NCI-H460 (cell line): ENCODE measurements around the gene PFN3. TPM values are rescaled to one million over a fixed set of nuclear protein-coding genes. Genes with fewer than 3 reads are reported as not detected.

Source experiments
- DNase-seq: peaks from one replicate; pipeline ENCODE4 v3.0.0-alpha.2; 2016; ENCODE audit warnings: low read depth; ENCODE audit errors: extremely low read depth
- total RNA-seq: library from RNA; depleted of rRNA; stranded (reverse); fragments of >200 nt; shearing (Covaris generic); gene quantifications from 2 replicates; pipeline ENCODE4 v1.2.3, GENCODE V29; 2014

PFN3 gene
- total RNA-seq, 1 experiment from 2014 or later = not detected

- no peak for DNase-seq
These were observed 39.1 kb upstream of the PFN3 start for GRCh38 chr5:177439518-177440053.

DNA sequence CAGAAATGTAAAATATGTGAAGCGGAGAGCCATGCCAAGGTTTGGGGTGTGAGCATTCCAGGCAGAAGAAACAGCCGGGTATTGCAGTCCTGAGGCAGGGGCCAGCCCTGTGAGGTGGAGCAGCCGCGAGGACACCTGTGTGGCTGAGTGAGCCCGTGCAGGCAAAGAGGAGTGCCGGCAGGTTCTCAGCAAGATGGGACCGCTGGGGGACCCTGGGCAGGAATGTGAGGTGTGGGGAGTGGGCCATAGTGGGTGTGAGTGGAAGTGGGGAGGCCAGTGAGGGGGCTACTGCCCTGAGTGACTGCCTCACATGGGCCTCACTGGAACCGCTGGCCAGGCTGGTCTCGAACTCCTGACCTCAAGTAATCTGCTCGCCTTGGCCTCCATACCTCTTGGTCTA, 38.0 kb upstream of the PFN3 start:
- DNase-seq = no peak

- DNase-seq = no peak
These were observed 37.2 kb upstream of the PFN3 start for GRCh38 chr5:177437623-177438022.

DNA sequence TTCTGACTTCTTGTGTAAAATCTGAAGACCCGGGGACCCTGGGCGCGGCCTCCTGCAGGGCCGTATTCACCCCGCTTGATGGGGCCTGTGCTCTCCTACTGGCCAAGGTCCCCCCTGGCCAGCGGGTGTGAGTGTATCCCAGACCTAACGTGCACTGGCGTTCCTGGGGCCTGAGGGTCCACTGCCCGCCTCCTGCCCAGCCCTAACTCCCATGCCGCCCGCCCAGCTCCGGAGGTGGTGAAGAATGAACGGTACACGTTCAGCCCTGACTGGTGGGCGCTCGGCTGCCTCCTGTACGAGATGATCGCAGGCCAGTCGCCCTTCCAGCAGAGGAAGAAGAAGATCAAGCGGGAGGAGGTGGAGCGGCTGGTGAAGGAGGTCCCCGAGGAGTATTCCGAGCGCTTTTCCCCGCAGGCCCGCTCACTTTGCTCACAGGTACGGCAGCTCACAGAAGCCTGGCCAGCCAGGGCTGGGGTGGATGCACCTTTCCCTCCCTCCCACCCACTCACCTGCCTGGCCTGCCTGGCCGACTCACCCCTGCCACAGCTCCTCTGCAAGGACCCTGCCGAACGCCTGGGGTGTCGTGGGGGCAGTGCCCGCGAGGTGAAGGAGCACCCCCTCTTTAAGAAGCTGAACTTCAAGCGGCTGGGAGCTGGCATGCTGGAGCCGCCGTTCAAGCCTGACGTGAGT, 35.5 kb upstream of the PFN3 start:
- DNase-seq = no peak

GRCh38 chr5:177434942-177435738, 34.7 kb upstream of the PFN3 start:
- DNase-seq = no peak

DNA sequence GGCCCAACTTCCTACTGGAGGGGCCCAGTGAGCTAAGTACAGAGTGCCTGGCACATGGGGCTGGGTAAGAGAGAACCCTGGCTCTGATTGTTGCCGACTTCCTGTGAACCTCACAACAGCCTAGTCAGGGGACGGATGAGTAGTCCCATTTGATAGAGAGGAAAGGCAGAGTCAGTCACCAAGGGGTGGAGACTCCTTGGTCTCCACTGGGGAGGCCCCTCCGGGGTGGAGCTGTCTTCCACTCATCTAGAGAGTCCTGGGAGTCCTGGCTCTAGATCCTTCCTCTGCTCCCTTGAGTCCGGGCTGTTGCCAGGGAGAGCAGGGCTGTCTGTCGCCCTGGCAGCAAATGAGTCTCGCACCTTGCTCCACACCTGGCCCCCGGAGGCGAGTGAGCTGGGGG, 34.0 kb upstream of the PFN3 start:
- no peak for DNase-seq

- DNase-seq = no peak
These were observed 33.3 kb upstream of the PFN3 start for GRCh38 chr5:177433658-177434217.

- no peak for DNase-seq
These were observed 32.6 kb upstream of the PFN3 start for GRCh38 chr5:177432839-177433657.

DNA sequence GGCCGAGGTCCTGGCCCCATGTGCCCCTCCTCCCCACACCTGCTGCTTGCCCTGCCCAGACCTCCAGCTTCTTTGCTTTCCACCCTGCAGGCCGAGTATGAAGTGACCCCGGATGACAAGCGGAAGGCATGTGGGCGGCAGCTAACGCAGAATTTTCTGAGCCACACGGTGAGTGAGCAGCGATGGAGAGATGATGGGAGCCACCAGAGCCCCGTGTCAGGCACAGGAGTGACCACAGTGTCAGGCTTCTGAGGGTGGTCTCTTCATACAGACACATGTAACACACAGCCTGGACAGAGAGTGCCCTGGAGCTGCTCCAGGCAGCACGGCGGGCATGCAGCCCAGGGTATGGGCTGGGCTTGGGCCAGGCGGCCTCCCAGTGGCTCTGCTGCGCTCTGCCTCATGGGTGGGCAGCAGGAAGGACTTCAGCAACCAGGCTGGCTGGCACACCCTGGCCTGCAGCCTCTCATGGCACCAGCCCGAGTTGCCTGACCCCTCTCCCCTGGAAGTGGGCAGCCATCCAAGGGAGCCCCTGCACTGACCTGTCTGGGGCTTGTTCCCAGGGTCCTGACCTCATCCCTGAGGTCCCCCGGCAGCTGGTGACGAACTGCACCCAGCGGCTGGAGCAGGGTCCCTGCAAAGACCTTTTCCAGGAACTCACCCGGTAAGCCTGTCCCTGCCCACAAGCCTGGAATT, 31.8 kb upstream of the PFN3 start:
- DNase-seq = no peak

- no peak for DNase-seq
These were observed 31.1 kb upstream of the PFN3 start for GRCh38 chr5:177431317-177432142.

- no peak for DNase-seq
These were observed 30.5 kb upstream of the PFN3 start for GRCh38 chr5:177430972-177431316.

DNA sequence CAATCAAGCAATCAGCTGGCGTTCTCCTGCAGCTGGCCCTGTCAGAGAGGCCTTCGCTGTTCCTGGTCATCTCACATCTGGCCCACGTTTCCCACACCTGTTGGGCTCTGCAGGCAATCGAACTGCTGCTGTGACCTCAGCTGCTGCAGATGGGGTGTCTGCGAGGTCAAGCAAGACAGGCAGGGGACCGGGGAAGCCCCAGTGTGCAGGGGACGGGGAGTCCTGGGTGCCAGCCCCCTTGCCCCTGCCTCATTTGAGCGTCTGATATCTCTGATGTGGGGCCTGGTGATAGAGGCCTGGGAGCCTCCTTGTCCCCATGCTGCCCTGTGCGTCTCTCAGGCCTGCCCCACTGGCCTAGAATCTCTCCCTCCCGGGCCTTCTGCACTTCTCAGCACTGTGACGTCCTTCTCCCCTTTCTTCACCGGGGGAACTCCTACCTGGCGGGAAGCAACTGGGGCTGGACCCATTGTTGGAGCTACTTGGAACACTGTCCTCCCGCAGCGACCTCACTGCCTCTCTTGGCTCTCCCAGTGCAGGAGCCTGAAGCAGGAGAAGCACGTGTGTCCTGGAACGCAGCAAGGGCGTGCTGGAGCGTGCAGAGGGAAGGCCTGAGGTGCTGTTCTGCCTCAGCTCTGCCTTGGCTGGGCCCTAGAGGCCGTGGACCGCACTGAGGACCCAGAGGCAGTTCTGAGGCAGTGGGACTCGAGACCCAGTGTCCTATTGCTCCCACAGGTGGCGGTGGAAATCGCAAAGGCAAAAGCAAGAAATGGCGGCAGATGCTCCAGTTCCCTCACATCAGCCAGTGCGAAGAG, 29.9 kb upstream of the PFN3 start:
- DNase-seq = no peak

- no peak for DNase-seq
These were observed 29.0 kb upstream of the PFN3 start for GRCh38 chr5:177429248-177430040.

- no peak for DNase-seq
These were observed 28.2 kb upstream of the PFN3 start for GRCh38 chr5:177428574-177429217.

DNA sequence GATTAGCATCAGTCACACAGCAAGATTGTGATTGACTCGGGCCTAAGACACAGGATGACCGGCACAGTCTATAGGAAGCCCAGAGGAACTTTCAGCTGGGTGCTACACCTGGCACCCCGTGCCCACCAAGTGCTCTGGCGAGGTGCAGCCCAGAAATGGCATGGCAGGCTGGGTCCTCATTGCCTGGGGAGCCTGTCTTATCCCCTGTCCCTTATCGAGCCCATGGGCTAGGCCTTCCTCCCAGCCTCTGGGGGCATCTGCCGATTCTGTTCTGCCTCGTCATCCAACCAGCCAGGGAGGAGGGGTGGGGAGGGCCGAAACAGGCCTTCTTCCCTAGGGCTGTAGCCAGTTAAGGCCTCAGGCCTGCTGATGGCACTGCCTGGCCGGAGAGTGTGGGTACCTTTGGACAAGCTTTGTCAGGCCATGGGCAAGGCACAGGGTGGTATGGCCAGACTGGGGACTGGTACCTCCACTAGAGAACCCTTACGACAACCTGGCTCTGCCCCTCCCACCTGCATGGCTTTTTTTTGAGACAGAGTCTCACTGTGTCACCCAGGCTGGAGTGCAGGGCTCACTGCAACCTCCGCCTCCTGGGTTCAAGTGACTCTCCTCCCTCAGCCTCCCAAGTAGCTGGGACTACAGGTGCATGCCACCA, 27.6 kb upstream of the PFN3 start:
- DNase-seq = no peak

- no peak for DNase-seq
These were observed 26.9 kb upstream of the PFN3 start for GRCh38 chr5:177427211-177427822.
